Esophagus squamous epithelium (tissue), 5 donors: Measurements from ENCODE around the gene SMTN. TPM values are rescaled to one million over a fixed set of nuclear protein-coding genes. Genes with fewer than 3 reads are reported as not detected.

Experiments used
- DNase-seq: peaks from one replicate; lab custom pipeline; 2025; lab: John Stamatoyannopoulos, UW
- H3K27ac ChIP-seq, 4 donors: fragments of 200-600 bp; sonication (generic); one replicate each; pipeline ENCODE4 v1.5.1; 2016 to 2019; ENCODE audit warnings: mild to moderate bottlenecking in 1 of 4
- H3K27me3 ChIP-seq, 4 donors: fragments of 200-600 bp; sonication (generic); 1 replicate in 3 of 4; 2 replicates in 1 of 4; pipeline versions ENCODE4 v1.5.1 to v1.6.0; 2017 to 2021; ENCODE audit warnings: antibody characterized with exemption in 1 of 4
- H3K36me3 ChIP-seq, 3 donors: fragments of 200-600 bp; sonication (generic); one replicate each; pipeline ENCODE4 v1.5.1; 2016 to 2019
- H3K4me1 ChIP-seq, 3 donors: fragments of 200-600 bp; sonication (generic); one replicate each; pipeline ENCODE4 v1.5.1; 2017 to 2019
- H3K4me3 ChIP-seq, 4 donors: fragments of 200-600 bp; sonication (generic); 1 replicate in 3 of 4; 2 replicates in 1 of 4; pipeline ENCODE4 v1.5.1; 2016 to 2019; ENCODE audit warnings: mild to moderate bottlenecking in 2 of 4, moderate library complexity in 1 of 4
- H3K9me3 ChIP-seq, 3 donors: fragments of 200-600 bp; sonication (generic); one replicate each; pipeline ENCODE4 v1.5.1; 2016 to 2019
- CTCF ChIP-seq, 6 experiments: fragments of 450-650 bp in 4 of 6; fragments of 200-600 bp in 2 of 6; sonication (generic) in 2 of 6; IDR thresholded peaks; one replicate each; pipeline ENCODE4 v1.5.1; 2016 to 2019; ENCODE audit warnings: antibody characterized with exemption in 6 of 6, mild to moderate bottlenecking in 4 of 6, moderate library complexity in 4 of 6
- POLR2A ChIP-seq, 4 donors: fragments of 450-650 bp; IDR thresholded peaks; one replicate each; pipeline ENCODE4 v1.6.1; 2017; ENCODE audit warnings: antibody characterized with exemption in 4 of 4, mild to moderate bottlenecking in 4 of 4, moderate library complexity in 3 of 4
- WGBS, 2 donors: methylation state at CpG; one replicate each; pipeline ENCODE4 v1.1.5; 2018; 5-methylcytosine and 5-hydroxymethylcytosine counted together
- intact Hi-C: fragments of 100-400 bp; cut with DNase I; formaldehyde crosslinking; loops from one replicate; pipeline ENCODE4 v1.15.0; 2022
- total RNA-seq, 4 donors: library from RNA; depleted of rRNA; stranded (reverse); fragments of >200 nt; gene quantifications; one replicate each; pipeline ENCODE4 v1.1.0, GENCODE V29; 2016
- donor health status: DM: yes; HTN: yes; CAD: no.

Gene SMTN
- total RNA-seq, 4 donors from 2014 or later = 28.2 to 158 (median 45.8) TPM

DNA sequence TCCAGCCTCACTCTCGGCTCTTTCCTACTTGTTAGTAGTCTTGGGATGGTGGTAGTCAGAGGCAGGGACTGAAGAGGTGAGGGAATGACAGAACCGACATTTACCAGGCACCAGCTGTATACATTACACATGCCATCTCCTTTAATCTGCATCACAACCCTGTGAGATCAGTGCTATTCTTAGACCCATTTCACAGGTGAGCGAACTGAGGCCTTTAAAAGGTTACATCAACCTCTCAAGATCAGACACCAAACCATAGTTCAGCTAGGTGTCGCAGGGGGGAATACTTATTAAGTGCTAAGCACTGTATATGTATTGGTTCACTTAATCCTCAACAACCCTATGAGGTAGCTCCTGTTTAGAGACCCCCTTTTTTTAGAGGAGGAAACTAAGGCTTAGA lies 53.6 kb downstream of the SMTN start:
- Histone ChIP-seq H3K36me3 (peaks cover 0 to 18% (median 0%) of the 10 kb centered on the region in 3 donors), H3K9me3 (no peaks in the 10 kb centered on the region), H3K27me3 (peaks cover 0 to 10% (median 0%) of the 10 kb centered on the region in 4 donors), H3K27ac (no peak overlapping the region), H3K4me3 (no peak overlapping the region), H3K4me1 (peaks cover 0 to 33% (median 4%) of the 10 kb centered on the region in 3 donors)
- no peak for DNase-seq
- intact Hi-C loops = no loop called here
- WGBS, 2 donors = 82 to 86% methylated on average over 3 to 4 of the region's 4 CpGs
- no peak for TF ChIP-seq CTCF (IDR thresholded peaks at IDR 0.05)
- TF ChIP-seq POLR2A (IDR thresholded peaks at IDR 0.05) = no peak

DNA sequence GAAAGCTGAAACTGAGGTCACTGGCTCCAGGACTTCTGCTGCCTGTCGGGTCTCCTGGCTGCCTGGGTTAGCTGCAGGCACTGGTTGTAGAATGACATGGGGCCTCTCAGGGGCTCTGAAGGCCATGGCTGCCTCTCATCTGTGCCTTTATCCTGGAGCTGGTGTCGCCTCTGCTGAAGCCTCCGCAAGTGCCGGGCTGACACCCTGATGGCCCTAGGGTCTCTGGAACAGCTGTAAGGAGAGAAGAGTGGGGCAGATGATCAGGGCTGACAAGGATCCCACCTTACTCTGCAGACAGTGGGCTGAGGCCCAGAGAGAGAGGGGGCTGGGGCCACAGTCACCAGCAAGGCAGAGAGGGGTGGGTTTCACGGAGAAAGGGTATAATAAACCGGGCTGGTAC lies 54.6 kb downstream of the SMTN start:
- no peak for TF ChIP-seq CTCF (IDR thresholded peaks at IDR 0.05)
- no peak for TF ChIP-seq POLR2A (IDR thresholded peaks at IDR 0.05)
- H3K36me3 ChIP-seq = peaks cover 0 to 18% (median 0%) of the 10 kb centered on the region in 3 donors
- WGBS, 2 donors = 87 to 91% methylated on average over 2 to 3 of the region's 6 CpGs
- peaks cover under 1 to 44% (median 10%) of the 10 kb centered on the region in 3 donors for H3K4me1 ChIP-seq
- no peaks in the 10 kb centered on the region for H3K9me3 ChIP-seq
- DNase-seq = no peak
- no peak overlapping the region for H3K27ac ChIP-seq
- intact Hi-C loops = no loop called here
- H3K27me3 ChIP-seq = peaks cover 0 to 14% (median 0%) of the 10 kb centered on the region in 4 donors
- no peak overlapping the region for H3K4me3 ChIP-seq

- no peak for TF ChIP-seq CTCF (IDR thresholded peaks at IDR 0.05)
- TF ChIP-seq POLR2A (IDR thresholded peaks at IDR 0.05) = no peak
- H3K27ac ChIP-seq = no peak overlapping the region
- intact Hi-C loops = no loop called here
- H3K9me3 ChIP-seq = no peaks in the 10 kb centered on the region
- WGBS, 2 donors = 85 to 87% methylated on average over 9 of the region's 9 CpGs
- H3K27me3 ChIP-seq = peaks cover 0 to 14% (median 0%) of the 10 kb centered on the region in 4 donors
- no peak for DNase-seq
- no peak overlapping the region for H3K4me3 ChIP-seq
- H3K4me1 ChIP-seq = peaks cover 4 to 44% (median 14%) of the 10 kb centered on the region in 3 donors
- peaks cover 0 to 18% (median 0%) of the 10 kb centered on the region in 3 donors for H3K36me3 ChIP-seq
These were observed 55.0 kb downstream of the SMTN start for GRCh38 chr22:31136155-31136554.

DNA sequence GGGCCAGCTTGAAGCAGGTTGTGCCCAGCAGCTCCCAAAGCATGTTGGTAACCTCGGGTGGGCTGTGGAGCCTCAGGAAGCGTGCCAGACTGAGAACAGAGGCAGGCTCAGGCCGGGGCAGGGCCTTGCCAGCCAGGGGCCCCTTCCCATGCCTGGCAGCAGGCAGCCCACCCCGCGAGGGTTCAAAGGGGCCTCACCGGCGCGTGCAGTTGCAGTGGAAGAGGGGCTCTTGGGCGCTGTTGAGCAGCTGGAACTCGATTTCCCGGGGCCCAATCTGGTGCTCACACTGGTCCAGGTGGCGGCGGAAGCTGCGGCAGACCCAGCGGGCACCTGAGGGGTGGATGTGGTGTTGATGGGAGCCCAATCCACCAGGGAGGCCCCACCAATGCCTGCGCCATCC lies 55.6 kb downstream of the SMTN start:
- H3K36me3 ChIP-seq = peaks cover 0 to 18% (median 0%) of the 10 kb centered on the region in 3 donors
- intact Hi-C loops = no loop called here

More for the DNA sequence above, 55.6 kb downstream of the SMTN start:
- H3K9me3 ChIP-seq = no peaks in the 10 kb centered on the region
- H3K27me3 ChIP-seq = peaks cover 0 to 14% (median 0%) of the 10 kb centered on the region in 4 donors
- H3K4me3 ChIP-seq = no peak overlapping the region
- TF ChIP-seq POLR2A (IDR thresholded peaks at IDR 0.05) = no peak
- TF ChIP-seq CTCF (IDR thresholded peaks at IDR 0.05) = no peak
- no peak for DNase-seq
- no peak overlapping the region for H3K27ac ChIP-seq
- WGBS, 2 donors = 94% methylated on average over 6 of the region's 16 CpGs; no CpG with 5 or more reads in 1 of the 2 donors
- peaks cover 9 to 44% (median 18%) of the 10 kb centered on the region in 3 donors for H3K4me1 ChIP-seq
